ENCODE data around the gene CDK19. TPM values are rescaled to one million over a fixed set of nuclear protein-coding genes. Genes with fewer than 3 reads are reported as not detected.
"Not testable (repeated sequence)": the region's sequence is repeated elsewhere in the genome, so short reads cannot be mapped to it uniquely, and the experiment has no call there.

The CDK19 gene
- total RNA-seq, 4 donors from 2014 or later: 17.0 to 19.1 (median 18.7) TPM

DNA sequence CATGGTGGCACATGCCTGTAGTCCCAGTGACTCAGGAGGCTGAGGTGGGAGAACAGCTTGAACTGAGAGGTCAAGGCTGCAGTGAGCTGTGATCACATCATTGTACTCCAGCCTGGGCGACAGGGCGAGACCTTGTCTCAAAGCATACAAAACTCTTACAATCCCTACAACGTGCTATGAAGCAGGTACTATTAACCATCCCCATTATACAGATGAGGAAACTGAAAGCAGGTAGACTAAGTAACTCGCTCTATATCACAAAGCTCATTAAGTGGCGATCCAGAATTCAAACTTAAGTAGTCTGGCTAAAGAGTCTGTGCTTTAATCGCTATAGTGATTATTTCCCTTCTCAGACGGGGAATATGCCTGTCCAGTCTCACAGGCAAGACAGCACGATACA is 54.7 kb downstream of the CDK19 start:
- H3K4me3 ChIP-seq (ENCODE audit: low read depth, poor library complexity, severe bottlenecking): no peak overlapping the region
- 96 to 98% methylated on average over 8 of the region's 8 CpGs for WGBS, 2 donors
- no peak for DNase-seq (ENCODE audit: low spot score in 2 of 2)
- intact Hi-C loops (cut with DNase I; ENCODE audit: low total_unique reads): no loop called here
- TF ChIP-seq, protein P1, sequence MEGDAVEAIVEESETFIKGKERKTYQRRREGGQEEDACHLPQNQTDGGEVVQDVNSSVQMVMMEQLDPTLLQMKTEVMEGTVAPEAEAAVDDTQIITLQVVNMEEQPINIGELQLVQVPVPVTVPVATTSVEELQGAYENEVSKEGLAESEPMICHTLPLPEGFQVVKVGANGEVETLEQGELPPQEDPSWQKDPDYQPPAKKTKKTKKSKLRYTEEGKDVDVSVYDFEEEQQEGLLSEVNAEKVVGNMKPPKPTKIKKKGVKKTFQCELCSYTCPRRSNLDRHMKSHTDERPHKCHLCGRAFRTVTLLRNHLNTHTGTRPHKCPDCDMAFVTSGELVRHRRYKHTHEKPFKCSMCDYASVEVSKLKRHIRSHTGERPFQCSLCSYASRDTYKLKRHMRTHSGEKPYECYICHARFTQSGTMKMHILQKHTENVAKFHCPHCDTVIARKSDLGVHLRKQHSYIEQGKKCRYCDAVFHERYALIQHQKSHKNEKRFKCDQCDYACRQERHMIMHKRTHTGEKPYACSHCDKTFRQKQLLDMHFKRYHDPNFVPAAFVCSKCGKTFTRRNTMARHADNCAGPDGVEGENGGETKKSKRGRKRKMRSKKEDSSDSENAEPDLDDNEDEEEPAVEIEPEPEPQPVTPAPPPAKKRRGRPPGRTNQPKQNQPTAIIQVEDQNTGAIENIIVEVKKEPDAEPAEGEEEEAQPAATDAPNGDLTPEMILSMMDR (IDR thresholded peaks at IDR 0.05): no peak
- TF ChIP-seq POLR2A (IDR thresholded peaks at IDR 0.05): no peak

DNA sequence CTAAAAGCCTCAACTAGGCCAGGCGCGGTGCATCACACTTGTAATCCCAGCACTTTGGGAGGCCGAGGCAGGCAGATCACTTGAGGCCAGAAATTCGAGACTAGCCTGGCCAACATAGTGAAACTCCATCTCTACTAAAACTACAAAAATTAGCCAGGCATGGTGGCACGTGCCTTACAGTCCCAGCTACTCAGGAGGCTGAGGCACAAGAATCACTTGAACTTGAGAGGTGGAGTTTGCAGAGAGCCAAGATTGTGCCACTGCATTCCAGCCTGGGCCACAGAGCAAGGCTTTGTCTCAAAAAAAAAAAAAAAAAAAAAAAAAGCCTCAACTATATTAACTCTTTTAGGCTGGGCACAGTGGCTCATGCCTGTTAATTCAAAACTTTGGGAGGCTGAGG is 55.2 kb downstream of the CDK19 start:
- 97% methylated on average over 5 of the region's 5 CpGs for WGBS, 2 donors
- H3K4me3 ChIP-seq (ENCODE audit: low read depth, poor library complexity, severe bottlenecking); DNase-seq (ENCODE audit: low spot score in 2 of 2); intact Hi-C loops (cut with DNase I; ENCODE audit: low total_unique reads): not testable (repeated sequence)

DNA sequence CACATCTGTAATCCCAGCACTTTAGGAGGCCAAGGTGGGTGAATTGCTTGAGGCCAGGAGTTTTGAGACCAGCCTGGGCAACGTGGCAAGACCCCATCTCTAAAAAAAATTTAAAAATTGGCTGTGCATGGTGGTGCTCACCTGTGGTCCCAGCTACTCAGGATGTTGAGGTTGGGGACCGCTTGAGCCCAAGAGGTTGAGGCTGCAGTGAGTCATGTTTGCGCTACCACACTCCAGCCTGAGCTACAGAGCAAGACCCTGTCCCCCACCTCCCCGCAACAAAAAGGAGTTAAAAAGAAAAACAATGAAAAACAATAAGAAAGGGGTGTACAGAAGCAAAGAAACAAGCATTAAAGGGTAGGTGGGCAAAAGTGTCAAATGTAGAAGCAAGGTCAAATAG is 57.3 kb downstream of the CDK19 start:
- 91 to 93% methylated on average over 4 of the region's 4 CpGs for WGBS, 2 donors
- no peak for DNase-seq (ENCODE audit: low spot score in 2 of 2)
- H3K4me3 ChIP-seq (ENCODE audit: low read depth, poor library complexity, severe bottlenecking): no peak overlapping the region
- intact Hi-C loops (cut with DNase I; ENCODE audit: low total_unique reads): no loop called here
- no peak for TF ChIP-seq POLR2A (IDR thresholded peaks at IDR 0.05)
- TF ChIP-seq, protein P1 (IDR thresholded peaks at IDR 0.05): no peak

DNA sequence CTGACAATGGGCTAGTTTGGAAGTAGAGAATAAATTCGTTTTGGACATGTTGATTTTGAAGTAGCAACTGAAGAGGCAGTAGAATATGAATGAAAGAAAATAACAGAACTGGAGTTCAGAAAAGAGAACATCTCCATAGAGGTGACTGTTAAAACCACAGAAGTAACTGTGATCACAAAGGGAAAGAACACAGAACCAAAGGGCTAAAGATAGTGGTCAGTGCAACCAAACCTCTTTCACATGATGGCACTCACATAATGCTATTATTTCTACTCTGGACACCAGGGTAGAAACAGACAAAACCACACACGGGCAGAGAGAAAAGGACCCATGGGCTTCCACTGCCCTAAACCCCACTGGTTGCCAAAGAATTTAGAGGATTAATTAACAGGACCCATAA is 58.5 kb downstream of the CDK19 start:
- no peak for DNase-seq (ENCODE audit: low spot score in 2 of 2)
- 67 to 74% methylated on average over 2 of the region's 2 CpGs for WGBS, 2 donors
- intact Hi-C loops (cut with DNase I; ENCODE audit: low total_unique reads): no loop called here
- TF ChIP-seq, protein P1 (IDR thresholded peaks at IDR 0.05): no peak
- no peak for TF ChIP-seq POLR2A (IDR thresholded peaks at IDR 0.05)
- H3K4me3 ChIP-seq (ENCODE audit: low read depth, poor library complexity, severe bottlenecking): no peak overlapping the region

DNA sequence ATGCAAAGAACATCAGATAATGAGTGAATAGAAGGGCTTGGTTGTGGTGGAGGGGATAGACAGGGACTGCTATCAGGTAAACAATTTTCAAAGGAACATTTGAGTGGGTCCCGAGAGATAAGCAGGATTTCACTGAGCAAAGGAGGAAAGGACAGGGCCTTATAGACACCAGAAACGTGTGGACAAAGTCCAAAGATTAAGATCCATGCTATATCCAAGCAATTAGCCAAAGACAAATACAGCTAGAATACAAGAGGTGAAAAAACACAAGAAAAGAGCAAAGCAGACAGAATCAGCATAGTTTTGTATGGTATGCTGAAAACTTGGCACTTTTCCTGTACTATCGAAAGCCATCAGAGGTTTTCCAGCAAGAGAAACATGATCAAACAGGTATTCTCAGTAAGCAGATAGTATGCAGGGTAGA is 59.8 kb downstream of the CDK19 start:
- TF ChIP-seq POLR2A (IDR thresholded peaks at IDR 0.05): no peak
- TF ChIP-seq, protein P1 (IDR thresholded peaks at IDR 0.05): no peak
- no peak overlapping the region for H3K4me3 ChIP-seq (ENCODE audit: low read depth, poor library complexity, severe bottlenecking)
- intact Hi-C loops (cut with DNase I; ENCODE audit: low total_unique reads): no loop called here
- WGBS, 2 donors: 54 to 67% methylated on average over 3 of the region's 3 CpGs
- no peak for DNase-seq (ENCODE audit: low spot score in 2 of 2)

DNA sequence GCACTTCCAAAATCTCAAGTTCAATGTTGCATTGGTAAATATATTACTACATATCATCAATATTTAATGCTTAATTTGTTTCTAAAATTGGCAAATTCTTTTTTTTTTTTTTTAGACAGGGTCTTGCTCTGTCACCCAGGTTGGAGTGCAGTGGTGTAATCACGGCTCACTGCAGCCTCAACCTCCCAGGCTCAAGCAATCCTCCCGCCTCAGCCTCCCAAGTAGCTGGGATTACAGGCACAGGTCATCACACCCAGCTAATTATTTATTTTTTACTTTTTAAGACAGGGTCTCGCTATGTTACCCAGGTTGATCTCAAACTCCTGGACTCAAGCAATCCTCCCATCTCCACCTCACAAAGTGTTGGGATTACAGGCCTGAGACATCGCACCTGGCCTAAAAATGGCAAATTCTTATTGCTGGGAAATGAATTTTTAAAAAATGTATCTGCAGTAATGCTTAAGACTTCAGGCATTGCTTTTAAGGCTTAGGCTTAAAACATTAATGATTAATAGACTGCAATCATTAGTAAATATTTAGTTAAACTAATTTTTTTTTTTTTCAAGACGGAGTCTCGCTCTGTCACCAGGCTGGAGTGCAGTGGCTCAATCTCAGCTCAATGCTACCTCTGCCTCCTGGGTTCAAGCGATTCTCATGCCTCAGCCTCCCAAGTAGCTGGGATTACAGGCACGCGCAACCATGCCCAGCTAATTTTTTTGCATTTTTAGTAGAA is 61.2 kb downstream of the CDK19 start:
- DNase-seq (ENCODE audit: low spot score in 2 of 2); H3K4me3 ChIP-seq (ENCODE audit: low read depth, poor library complexity, severe bottlenecking); intact Hi-C loops (cut with DNase I; ENCODE audit: low total_unique reads): not testable (repeated sequence)
- 97 to 99% methylated on average over 9 of the region's 9 CpGs for WGBS, 2 donors

DNA sequence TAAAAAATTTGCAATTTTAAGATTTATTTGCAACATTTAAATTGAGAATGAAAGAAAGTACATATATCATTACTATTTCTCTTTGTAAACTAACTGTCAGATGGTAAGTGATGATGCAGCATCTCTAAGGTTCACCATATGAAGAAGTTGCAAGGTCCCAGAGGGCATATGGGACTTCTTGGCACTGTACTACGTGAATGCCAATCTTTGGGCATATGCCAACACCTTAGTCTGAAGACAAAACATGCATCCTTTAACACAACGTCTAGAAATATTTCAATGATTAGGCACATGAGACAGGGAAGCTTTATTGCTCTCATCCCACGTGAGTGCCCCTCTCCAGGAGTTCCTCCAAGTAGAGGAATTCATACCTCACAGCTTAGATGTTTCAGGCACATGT is 66.8 kb downstream of the CDK19 start:
- no peak for TF ChIP-seq POLR2A (IDR thresholded peaks at IDR 0.05)
- TF ChIP-seq, protein P1 (IDR thresholded peaks at IDR 0.05): no peak
- intact Hi-C loops (cut with DNase I; ENCODE audit: low total_unique reads): no loop called here
- no peak overlapping the region for H3K4me3 ChIP-seq (ENCODE audit: low read depth, poor library complexity, severe bottlenecking)
- DNase-seq (ENCODE audit: low spot score in 2 of 2): no peak
- WGBS, 2 donors: 36% methylated on average over 3 of the region's 3 CpGs
